ENCODE measurements around the gene MYOZ3.

GRCh38 chr5:150613991-150614660 lies 46.9 kb upstream of the MYOZ3 start:
- TF ChIP-seq SMC3 (conservative IDR thresholded peaks at IDR 0.05; ENCODE audit: poor library complexity), result no peak
- TF ChIP-seq EP300 (conservative IDR thresholded peaks at IDR 0.05; ENCODE audit: poor library complexity, severe bottlenecking), result no peak
- no peak for TF ChIP-seq REST (IDR thresholded peaks at IDR 0.05; ENCODE audit: borderline replicate concordance)
- TF ChIP-seq MXI1 (conservative IDR thresholded peaks at IDR 0.05; ENCODE audit: poor library complexity, severe bottlenecking), result no peak
- TF ChIP-seq, protein P1, sequence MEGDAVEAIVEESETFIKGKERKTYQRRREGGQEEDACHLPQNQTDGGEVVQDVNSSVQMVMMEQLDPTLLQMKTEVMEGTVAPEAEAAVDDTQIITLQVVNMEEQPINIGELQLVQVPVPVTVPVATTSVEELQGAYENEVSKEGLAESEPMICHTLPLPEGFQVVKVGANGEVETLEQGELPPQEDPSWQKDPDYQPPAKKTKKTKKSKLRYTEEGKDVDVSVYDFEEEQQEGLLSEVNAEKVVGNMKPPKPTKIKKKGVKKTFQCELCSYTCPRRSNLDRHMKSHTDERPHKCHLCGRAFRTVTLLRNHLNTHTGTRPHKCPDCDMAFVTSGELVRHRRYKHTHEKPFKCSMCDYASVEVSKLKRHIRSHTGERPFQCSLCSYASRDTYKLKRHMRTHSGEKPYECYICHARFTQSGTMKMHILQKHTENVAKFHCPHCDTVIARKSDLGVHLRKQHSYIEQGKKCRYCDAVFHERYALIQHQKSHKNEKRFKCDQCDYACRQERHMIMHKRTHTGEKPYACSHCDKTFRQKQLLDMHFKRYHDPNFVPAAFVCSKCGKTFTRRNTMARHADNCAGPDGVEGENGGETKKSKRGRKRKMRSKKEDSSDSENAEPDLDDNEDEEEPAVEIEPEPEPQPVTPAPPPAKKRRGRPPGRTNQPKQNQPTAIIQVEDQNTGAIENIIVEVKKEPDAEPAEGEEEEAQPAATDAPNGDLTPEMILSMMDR (IDR thresholded peaks at IDR 0.05; ENCODE audit: poor library complexity, severe bottlenecking), result no peak
